ENCODE measurements around the gene CLMP.

Gene CLMP

DNA sequence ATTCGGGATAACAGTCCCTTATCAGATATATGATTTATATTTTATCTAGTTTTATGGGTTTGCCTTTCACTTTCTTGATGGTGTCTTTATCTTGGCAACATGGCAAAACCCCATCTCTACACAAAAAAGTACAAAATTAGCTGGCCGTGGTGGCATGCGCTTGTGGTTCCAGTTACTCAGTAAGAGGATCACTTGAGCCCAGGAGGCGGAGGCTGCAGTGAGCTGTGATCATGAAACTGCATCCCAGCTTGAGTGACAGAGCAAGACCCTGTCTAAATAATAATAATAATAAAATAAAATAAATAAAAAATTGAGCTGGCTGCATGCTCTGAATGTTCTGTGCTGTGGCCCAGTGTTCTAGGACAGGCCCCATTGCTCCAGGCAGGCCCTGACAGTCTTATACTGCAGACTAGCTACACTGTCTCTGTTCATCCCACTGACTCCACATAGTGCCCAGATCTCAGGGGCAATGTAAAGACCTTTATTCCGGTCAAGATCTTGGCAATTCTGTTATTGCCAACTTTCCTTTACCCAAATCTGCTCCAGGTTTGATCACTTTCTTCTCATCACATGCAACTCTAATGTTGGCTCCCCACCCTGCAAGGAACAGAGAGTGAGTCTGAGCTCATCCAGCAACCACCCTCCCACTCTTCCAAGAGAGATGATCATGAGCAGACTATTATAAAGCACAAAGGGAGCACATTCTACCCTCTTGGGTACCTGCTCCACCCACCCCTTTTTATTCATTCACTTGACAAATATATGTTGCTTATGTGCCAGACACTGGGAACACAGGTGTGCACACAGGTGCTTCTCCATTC is 141.9 kb downstream of the CLMP start:
- peak; percentile 66 for DNase-seq

- DNase-seq, result peak; percentile 58
Observed at GRCh38 chr11:123051634-123052033, 143.4 kb downstream of the CLMP start.

DNA sequence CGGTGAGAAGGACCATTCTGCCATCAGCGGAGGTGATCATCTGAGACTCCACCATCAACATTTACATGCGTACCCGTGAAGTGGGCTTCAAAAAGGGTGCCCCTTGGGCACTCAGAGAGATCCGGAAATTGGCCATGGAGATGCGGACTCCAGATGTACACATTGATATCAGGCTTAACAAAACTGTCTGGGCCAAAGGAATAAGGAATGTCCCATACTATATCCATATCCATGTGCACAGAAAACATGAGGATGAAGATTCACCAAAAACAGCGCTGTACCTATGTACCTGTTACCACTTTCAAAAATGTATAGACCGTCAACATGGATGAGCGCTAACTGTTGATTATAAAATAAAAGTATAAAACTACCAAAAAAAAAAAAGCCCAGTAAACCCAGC is 143.9 kb downstream of the CLMP start:
- DNase-seq, result peak; percentile 52

DNA sequence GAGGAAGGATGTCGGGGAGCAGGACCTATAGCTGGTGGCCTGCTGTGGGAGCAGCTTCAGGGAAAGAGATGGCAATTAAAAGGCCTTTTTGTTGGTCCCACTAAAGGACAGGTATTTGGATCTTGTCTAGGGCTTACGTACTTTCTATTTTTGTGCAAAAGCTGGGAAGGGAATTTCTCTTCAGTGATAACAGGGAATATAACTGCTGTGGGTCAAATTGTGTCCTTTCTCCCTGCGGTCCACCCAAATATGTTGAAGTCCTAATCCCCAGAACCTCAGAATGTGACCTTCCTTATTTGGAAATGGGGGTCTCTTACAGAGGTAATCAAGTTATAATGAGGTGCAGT is 147.1 kb downstream of the CLMP start:
- DNase-seq, result peak; percentile 21

GRCh38 chr11:123047266-123047946 is 147.6 kb downstream of the CLMP start:
- DNase-seq, result peak; percentile 20

DNA sequence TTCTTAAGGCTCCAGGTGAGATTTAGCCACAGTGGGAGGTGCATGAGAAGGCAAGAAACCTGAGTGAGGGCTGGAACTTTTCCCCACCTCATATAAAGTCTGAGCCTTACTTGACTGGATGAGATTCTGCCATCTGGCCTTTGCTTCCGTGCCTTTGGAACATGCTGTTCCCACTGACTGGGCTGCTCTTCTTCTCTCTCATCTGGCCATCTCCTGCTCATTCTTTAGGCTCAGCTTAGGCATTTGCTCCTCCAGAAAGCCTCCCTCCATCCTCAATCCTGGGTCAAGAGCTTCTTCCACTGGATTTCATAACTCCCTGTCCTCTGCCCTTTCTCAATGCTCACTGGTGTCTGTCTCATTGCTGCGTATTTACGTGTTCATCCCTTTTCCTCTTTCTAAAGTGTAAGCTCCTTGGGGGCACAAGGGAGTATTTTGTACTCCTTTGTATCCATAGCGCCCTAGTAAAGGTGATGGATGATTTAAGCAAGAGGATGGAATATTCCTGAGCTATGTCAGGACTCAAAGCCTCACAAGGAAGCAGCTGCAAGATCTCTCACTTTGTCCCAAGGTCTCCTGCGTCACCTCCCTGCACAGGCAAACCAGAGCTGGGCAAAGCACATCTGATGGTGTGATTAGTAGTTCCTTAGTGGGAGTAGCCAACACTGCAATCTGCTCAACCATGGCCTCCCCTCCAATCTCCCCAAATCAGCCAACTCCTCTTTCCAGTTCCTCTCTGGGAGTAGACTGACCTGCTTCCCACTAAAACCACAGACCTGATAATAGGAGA is 148.4 kb downstream of the CLMP start:
- DNase-seq, result no peak

DNA sequence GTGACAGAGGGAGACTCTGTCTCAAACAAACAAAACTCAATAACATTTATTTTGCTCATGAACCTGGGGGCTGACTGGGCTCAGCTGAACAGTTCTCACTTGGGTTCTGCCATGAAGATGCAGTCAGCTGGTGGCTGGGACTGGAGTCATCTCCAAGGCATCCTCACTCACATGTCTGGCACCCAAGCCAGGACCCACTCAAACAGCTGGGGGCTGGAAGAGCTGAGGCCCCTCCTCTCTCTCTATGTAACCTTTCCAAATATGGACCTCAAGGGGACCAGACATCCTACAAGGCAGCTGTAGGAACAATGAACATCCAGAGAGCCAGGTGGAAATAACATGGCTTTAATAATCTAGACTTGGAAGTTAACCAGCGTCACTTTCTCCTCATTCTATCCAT is 149.9 kb downstream of the CLMP start:
- no peak for DNase-seq

DNA sequence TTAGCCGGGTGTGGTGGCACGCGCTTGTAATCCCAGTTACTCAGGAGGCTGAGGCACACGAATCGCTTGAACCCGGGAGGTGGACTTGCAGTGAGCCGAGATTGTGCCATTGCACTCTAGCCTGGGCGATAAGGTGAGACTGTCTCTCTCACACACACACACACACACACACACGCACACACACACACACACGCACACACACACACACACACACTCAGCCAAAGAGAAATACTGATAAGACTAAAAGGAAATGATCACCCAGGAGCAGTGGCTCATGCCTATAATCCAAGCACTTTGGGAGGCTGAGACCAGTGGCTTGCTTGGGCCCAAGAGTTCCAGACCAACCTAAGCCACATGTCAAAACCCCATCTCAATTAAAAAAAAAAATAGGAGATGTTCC is 153.9 kb downstream of the CLMP start:
- no peak for DNase-seq

GRCh38 chr11:123040111-123040432 is 155.0 kb downstream of the CLMP start:
- no peak for DNase-seq

DNA sequence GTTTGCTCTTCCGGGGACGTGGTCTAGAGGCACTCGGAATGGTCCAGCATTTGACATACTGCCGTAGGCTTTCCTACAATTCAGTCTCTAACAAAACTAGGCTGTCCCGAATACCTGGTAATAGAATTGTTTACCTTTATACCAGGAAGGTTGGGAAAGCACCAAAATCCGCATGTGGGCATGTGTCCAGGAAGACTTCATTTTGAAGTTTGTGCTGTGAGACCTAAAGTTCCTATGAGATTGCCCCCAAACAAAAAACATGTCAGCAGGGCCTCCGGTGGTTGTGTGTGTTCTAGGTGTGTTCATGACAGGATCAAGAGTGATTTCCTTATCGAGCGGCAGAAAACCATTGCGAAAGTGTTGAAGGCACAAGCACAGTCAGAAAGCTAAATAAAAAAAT is 159.2 kb downstream of the CLMP start:
- no peak for DNase-seq

GRCh38 chr11:123034597-123034996 is 160.5 kb downstream of the CLMP start:
- no peak for DNase-seq

DNA sequence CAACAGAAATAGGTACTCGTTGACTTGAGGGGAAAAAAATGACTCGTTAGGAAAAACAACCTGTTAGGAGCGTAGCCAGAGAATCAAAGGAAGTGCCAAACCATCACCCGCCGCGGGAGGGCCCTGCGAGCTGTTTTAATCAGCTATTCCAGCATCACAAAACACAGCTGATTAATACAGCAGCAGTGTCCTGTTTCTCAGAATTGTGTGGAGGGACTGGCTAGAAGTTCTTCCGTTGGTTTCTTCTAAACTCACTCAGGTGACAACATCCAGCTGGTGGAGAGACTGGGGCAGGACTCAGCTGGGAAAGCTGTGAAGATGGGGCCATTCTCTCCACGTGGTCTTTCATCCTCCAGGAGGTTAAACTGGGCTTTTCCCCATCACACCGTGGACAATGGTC is 161.2 kb downstream of the CLMP start:
- peak; percentile 24 for DNase-seq

DNA sequence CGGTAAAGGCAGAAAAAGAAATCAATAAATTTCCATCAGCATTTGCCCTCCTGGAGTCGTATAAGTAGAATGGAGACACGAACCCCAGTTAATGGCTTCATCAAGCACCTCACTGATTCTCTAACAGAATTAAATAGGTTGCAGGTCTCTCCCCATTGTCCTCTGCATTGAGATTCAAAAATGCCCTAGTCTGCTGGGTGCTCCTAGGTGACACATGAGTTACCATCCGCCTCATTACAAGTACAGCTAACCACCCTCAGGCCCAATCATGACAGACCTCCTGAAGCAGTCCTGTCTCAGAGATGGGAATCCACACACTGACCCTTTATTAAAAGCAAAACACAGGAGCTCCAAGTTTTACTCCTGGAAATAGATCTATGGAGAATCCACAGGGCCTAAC is 164.5 kb downstream of the CLMP start:
- no peak for DNase-seq

DNA sequence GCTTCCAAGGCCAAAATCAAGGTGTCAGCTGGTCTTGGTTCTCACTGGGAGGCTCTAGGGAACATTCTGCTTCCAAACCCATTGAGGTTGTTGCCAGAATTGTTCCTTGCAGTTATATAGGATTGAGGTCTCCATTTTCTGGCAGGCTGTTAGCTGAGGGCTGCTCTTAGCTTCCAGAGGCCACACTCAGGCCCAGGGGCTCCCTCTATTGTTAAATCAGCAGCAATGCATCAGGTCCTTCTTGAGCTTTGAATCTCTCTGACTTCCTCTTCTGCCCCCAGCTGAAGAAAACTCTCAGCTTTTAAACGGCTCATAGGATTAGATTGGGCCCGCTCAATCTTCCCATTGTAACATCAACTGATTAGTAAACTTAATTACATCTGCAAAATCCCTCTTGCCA is 174.1 kb downstream of the CLMP start:
- peak; percentile 46 for DNase-seq

All from CD4-positive, alpha-beta T cell treated with Interleukin-10 for 1 hour (primary cell).